Natural killer cell (primary cell): Measurements from ENCODE around the gene IFITM2. TPM values are rescaled to one million over a fixed set of nuclear protein-coding genes. Genes with fewer than 3 reads are reported as not detected.

Experiments used
- ATAC-seq, 3 donors: fragments of 150-1000 bp in 2 of 3; fragments of 200-7000 bp in 1 of 3; cut with Tn5 transposase; 1 replicate in 1 of 3; 2 replicates in 2 of 3; pipeline ENCODE4 v1.10.0; 2021; ENCODE audit warnings: mild to moderate bottlenecking in 2 of 3, moderate library complexity in 2 of 3
- DNase-seq, 2 donors: peaks; one replicate each; pipeline versions ENCODE4 v3.0.0 to v3.0.0-alpha.2; 2013 to 2021; ENCODE audit warnings: mixed read lengths in 1 of 2
- H3K27ac ChIP-seq: one replicate; pipeline ENCODE4 v1.5.1; 2013; ENCODE audit warnings: mild to moderate bottlenecking, low read length
- H3K27me3 ChIP-seq: one replicate; pipeline ENCODE4 v1.6.1; 2013; ENCODE audit warnings: low read length; ENCODE audit not compliant: control insufficient read depth, insufficient read depth
- H3K36me3 ChIP-seq: one replicate; pipeline ENCODE4 v1.6.1; 2013; ENCODE audit warnings: low read length; ENCODE audit not compliant: control insufficient read depth, insufficient read depth
- H3K4me1 ChIP-seq: one replicate; pipeline ENCODE4 v1.6.1; 2013; ENCODE audit warnings: low read length; ENCODE audit not compliant: control insufficient read depth, insufficient read depth
- H3K4me3 ChIP-seq: one replicate; pipeline ENCODE4 v1.5.1; 2013; ENCODE audit warnings: low read length
- H3K9me3 ChIP-seq: one replicate; pipeline ENCODE4 v1.6.1; 2013; ENCODE audit warnings: low read length; ENCODE audit not compliant: control insufficient read depth, insufficient read depth
- H3K27ac Mint-ChIP-seq, 2 donors: one replicate each; pipeline ENCODE4 v1.8.0; 2022; ENCODE audit warnings: mild to moderate bottlenecking in 2 of 2, mixed read lengths in 2 of 2, moderate library complexity in 1 of 2
- H3K27me3 Mint-ChIP-seq, 2 donors: one replicate each; pipeline ENCODE4 v1.8.0; 2022; ENCODE audit warnings: low read depth in 2 of 2, mixed read lengths in 2 of 2
- H3K36me3 Mint-ChIP-seq: one replicate; pipeline ENCODE4 v1.8.0; 2022; ENCODE audit warnings: mixed read lengths
- H3K4me1 Mint-ChIP-seq, 2 donors: one replicate each; pipeline ENCODE4 v1.8.0; 2022; ENCODE audit warnings: mixed read lengths in 2 of 2
- H3K4me3 Mint-ChIP-seq: one replicate; pipeline ENCODE4 v1.8.0; 2022; ENCODE audit warnings: mild to moderate bottlenecking, moderate library complexity, mixed read lengths
- H3K9me3 Mint-ChIP-seq, 2 donors: one replicate each; pipeline ENCODE4 v1.8.0; 2022; ENCODE audit warnings: mixed read lengths in 2 of 2
- WGBS: methylation state at CpG from one replicate; pipeline ENCODE4 v1.1.7; 2013; ENCODE audit warnings: missing lambda C conversion rate; ENCODE audit not compliant: insufficient coverage; 5-methylcytosine and 5-hydroxymethylcytosine counted together
- intact Hi-C: fragments of 100-400 bp; cut with micrococcal nuclease; formaldehyde crosslinking; loops from one replicate; pipeline ENCODE4 v1.14.2; 2022
- total RNA-seq, 4 donors: library from RNA; stranded (reverse); fragments of 120-200 nt in 1 of 4; gene quantifications; one replicate each; pipeline versions ENCODE4 v1.2.3 to v1.2.4, GENCODE V29; 2013 to 2022
- TF ChIP-seq, protein P1 (sequence below): fragments of 200-600 bp; IDR thresholded peaks from one replicate; pipeline ENCODE4 v1.8.0; 2022; ENCODE audit warnings: antibody characterized with exemption

IFITM2 gene
- total RNA-seq, 3 donors from 2014 or later (not counting 1 experiment from before 2014, with no cell fraction given): 1,080 to 1,421 (median 1,273) TPM

DNA sequence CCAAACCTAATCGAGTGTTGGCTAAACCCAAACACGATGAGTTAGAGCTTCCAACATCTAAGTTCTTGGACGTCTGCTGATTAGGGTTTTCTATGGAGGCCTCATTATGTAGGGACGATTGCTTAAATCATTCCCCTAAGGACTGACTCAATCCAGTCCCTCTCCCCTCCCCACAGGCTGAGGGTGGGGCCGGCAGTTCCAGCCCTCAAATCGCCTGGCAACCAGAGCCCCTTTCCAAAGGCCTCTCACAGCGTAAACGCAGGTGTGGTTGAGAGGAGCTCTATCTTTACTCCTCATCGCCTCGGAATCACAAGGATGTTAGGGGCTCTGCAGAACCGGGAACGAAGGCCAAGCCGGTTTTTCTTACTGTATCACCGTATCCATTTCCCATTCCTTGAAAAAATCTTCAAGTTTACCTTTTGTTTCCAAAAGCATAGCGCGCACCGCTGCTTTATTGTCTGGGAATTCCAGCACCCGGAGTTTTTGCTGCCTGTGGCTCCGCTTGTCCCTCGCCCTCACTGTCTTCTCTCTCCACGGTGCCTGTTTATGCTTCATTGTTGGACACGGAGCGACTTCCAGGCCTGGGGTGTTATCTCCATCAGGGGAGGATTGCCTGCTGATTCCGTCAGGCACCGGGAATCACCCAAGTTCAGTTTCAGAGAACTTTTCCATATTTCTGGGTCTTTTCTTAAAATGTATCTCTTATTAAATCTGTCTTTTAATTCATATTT is 26.8 kb downstream of the IFITM2 start:
- peaks cover 66 to 69% of the 10 kb centered on the region in 2 donors for H3K4me1 Mint-ChIP-seq
- H3K4me3 ChIP-seq: no peak overlapping the region
- H3K9me3 ChIP-seq: peaks cover 4% of the 10 kb centered on the region
- H3K4me3 Mint-ChIP-seq: peak overlapping the region; percentile 61
- H3K9me3 Mint-ChIP-seq: no peaks in the 10 kb centered on the region
- H3K27ac ChIP-seq: no peak overlapping the region
- TF ChIP-seq, protein P1, sequence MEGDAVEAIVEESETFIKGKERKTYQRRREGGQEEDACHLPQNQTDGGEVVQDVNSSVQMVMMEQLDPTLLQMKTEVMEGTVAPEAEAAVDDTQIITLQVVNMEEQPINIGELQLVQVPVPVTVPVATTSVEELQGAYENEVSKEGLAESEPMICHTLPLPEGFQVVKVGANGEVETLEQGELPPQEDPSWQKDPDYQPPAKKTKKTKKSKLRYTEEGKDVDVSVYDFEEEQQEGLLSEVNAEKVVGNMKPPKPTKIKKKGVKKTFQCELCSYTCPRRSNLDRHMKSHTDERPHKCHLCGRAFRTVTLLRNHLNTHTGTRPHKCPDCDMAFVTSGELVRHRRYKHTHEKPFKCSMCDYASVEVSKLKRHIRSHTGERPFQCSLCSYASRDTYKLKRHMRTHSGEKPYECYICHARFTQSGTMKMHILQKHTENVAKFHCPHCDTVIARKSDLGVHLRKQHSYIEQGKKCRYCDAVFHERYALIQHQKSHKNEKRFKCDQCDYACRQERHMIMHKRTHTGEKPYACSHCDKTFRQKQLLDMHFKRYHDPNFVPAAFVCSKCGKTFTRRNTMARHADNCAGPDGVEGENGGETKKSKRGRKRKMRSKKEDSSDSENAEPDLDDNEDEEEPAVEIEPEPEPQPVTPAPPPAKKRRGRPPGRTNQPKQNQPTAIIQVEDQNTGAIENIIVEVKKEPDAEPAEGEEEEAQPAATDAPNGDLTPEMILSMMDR: no peak
- WGBS: 89% methylated on average over 25 of the region's 25 CpGs
- ATAC-seq (no peak), DNase-seq (no peak)
- H3K36me3 ChIP-seq: no peaks in the 10 kb centered on the region
- H3K27ac Mint-ChIP-seq: no peak overlapping the region
- H3K27me3 Mint-ChIP-seq: no peaks in the 10 kb centered on the region
- H3K27me3 ChIP-seq: no peaks in the 10 kb centered on the region
- intact Hi-C loops: no loop called here
- peaks cover 65% of the 10 kb centered on the region for H3K4me1 ChIP-seq
- no peaks in the 10 kb centered on the region for H3K36me3 Mint-ChIP-seq

DNA sequence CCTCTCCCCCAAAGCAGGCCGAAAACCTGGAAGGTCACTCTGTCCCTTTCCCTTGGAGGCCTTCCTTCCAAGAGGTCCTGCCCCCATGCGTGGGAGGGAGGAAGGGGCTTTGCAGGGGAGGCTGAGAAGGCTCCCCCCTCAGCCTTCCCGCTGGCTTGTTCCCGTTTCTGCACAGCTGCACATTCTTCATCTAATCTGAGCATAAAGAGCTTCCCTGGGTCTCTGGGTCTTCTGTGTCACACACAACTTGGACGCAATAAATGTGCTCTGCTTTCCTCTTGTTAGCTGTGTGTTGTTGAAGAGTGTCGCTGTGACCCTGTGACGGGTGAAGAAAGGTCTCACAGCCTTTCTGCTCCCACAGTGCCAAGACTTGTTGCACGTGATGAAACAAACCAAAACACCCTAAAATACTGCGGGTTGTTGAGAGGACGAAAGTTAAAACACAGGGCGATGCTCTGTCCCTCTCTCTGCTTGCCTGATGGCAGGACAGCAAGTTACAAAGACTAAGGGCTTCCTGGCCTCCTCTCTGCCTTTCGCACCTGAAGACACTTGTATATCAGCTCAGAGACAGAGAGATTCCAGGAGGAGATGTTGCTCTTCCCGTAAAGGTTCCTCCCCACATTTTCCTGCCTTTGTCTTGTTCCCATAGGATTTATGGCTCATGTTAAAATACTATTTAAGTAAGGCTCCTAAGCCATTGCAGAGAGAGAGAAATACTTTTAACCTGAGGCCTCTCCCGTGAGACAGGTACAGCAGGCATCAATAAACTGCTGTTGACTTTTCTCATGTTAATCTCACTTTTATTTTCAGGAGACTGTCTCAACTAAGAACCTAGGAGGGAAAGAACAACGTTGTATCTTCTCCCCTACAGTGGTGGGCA is 28.4 kb downstream of the IFITM2 start:
- TF ChIP-seq, protein P1: no peak
- WGBS: 52% methylated on average over 12 of the region's 15 CpGs
- Histone ChIP-seq H3K4me1 (peaks cover 49% of the 10 kb centered on the region), H3K27ac (no peak overlapping the region), H3K27me3 (no peaks in the 10 kb centered on the region), H3K4me3 (no peak overlapping the region), H3K36me3 (no peaks in the 10 kb centered on the region), H3K9me3 (peaks cover 4% of the 10 kb centered on the region)
- H3K4me3 Mint-ChIP-seq: no peak overlapping the region
- DNase-seq (no peak), ATAC-seq (no peak)
- intact Hi-C loops: no loop called here
- peaks cover 57 to 61% of the 10 kb centered on the region in 2 donors for H3K4me1 Mint-ChIP-seq
- peak overlapping the region; percentile 71 to 77 for H3K27ac Mint-ChIP-seq
- H3K36me3 Mint-ChIP-seq: no peaks in the 10 kb centered on the region
- no peaks in the 10 kb centered on the region for H3K27me3 Mint-ChIP-seq
- no peaks in the 10 kb centered on the region for H3K9me3 Mint-ChIP-seq

DNA sequence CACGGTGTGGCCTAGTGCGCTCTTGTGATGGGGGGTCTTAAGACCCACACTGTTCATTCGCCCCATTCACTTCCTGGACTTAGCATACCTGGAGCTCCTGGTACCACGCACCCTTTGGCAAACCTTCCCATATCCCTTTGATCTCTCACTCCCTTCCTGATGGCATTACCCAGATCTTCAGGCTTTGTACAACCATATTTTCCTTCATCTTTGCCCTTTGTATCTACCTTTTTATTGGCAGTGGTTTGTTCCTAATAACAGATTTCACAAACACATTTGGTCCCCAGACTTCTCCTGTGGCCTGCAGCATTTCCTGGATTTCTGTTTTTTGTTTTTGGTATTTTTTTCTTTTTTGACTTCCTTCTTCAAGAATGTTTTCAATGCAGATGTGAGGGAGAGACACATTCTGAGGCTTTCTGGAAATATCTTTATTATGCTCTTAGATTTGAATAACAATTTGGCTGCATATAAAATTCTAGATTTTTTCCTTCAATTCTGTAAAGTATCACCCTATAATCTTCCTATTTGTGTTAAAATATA is 29.1 kb downstream of the IFITM2 start:
- peak overlapping the region; percentile 71 to 77 for H3K27ac Mint-ChIP-seq
- H3K36me3 ChIP-seq: no peaks in the 10 kb centered on the region
- DNase-seq (no peak), ATAC-seq (no peak)
- no peak overlapping the region for H3K4me3 ChIP-seq
- peaks cover 4% of the 10 kb centered on the region for H3K9me3 ChIP-seq
- H3K9me3 Mint-ChIP-seq: no peaks in the 10 kb centered on the region
- TF ChIP-seq, protein P1: no peak
- no peak overlapping the region for H3K27ac ChIP-seq
- H3K4me3 Mint-ChIP-seq: no peak overlapping the region
- intact Hi-C loops: no loop called here
- no peaks in the 10 kb centered on the region for H3K27me3 Mint-ChIP-seq
- no peaks in the 10 kb centered on the region for H3K36me3 Mint-ChIP-seq
- H3K27me3 ChIP-seq: no peaks in the 10 kb centered on the region
- 79% methylated on average over 4 of the region's 4 CpGs for WGBS
- peaks cover 57 to 61% of the 10 kb centered on the region in 2 donors for H3K4me1 Mint-ChIP-seq
- H3K4me1 ChIP-seq: peaks cover 47% of the 10 kb centered on the region
